Suprapubic skin (tissue), 4 donors: Measurements from ENCODE around the gene TPRN. TPM values are rescaled to one million over a fixed set of nuclear protein-coding genes. Genes with fewer than 3 reads are reported as not detected.
A peak's percentile ranks its signal among the peaks of the same experiment; 100 is the strongest.

Experiments used
- DNase-seq, 2 donors: peaks; one replicate each; pipeline ENCODE4 v3.0.0-alpha.2; 2019; ENCODE audit warnings: low spot score in 2 of 2
- H3K27ac ChIP-seq: fragments of 200-600 bp; sonication (generic); one replicate; pipeline ENCODE4 v1.5.1; 2019
- H3K27me3 ChIP-seq: fragments of 200-600 bp; sonication (generic); one replicate; pipeline ENCODE4 v1.5.1; 2019
- H3K36me3 ChIP-seq: fragments of 200-600 bp; sonication (generic); one replicate; pipeline ENCODE4 v1.5.1; 2019
- H3K4me1 ChIP-seq: fragments of 200-600 bp; sonication (generic); one replicate; pipeline ENCODE4 v1.5.1; 2019
- H3K4me3 ChIP-seq: fragments of 200-600 bp; sonication (generic); one replicate; pipeline ENCODE4 v1.5.1; 2019; ENCODE audit warnings: mild to moderate bottlenecking
- H3K9me3 ChIP-seq: fragments of 200-600 bp; sonication (generic); one replicate; pipeline ENCODE4 v1.5.1; 2019
- CTCF ChIP-seq, 2 donors: fragments of 200-600 bp in 1 of 2; fragments of 450-650 bp in 1 of 2; sonication (generic) in 1 of 2; IDR thresholded peaks; one replicate each; pipeline ENCODE4 v1.5.1; 2016 to 2019; ENCODE audit warnings: antibody characterized with exemption in 2 of 2, mild to moderate bottlenecking in 1 of 2, moderate library complexity in 1 of 2
- EP300 ChIP-seq: sonication (generic); formaldehyde crosslinking; IDR thresholded peaks from one replicate; pipeline ENCODE4 v1.6.1; 2017; ENCODE audit warnings: antibody characterized with exemption
- POLR2A ChIP-seq, 2 donors: fragments of 450-650 bp; IDR thresholded peaks; one replicate each; pipeline ENCODE4 v1.6.1; 2017; ENCODE audit warnings: antibody characterized with exemption in 2 of 2, mild to moderate bottlenecking in 2 of 2, moderate library complexity in 2 of 2
- POLR2AphosphoS5 ChIP-seq, 3 donors: sonication (generic); formaldehyde crosslinking; IDR thresholded peaks; one replicate each; pipeline ENCODE4 v1.6.1; 2017; ENCODE audit warnings: antibody characterized with exemption in 3 of 3
- WGBS: methylation state at CpG from one replicate; pipeline ENCODE4 v1.1.5; 2018; 5-methylcytosine and 5-hydroxymethylcytosine counted together
- total RNA-seq, 4 donors: library from RNA; depleted of rRNA; stranded (reverse); fragments of >200 nt; gene quantifications; one replicate each; pipeline ENCODE4 v1.1.0, GENCODE V29; 2016

The TPRN gene
- total RNA-seq, 4 donors from 2014 or later = 12.6 to 23.6 (median 18.7) TPM

DNA sequence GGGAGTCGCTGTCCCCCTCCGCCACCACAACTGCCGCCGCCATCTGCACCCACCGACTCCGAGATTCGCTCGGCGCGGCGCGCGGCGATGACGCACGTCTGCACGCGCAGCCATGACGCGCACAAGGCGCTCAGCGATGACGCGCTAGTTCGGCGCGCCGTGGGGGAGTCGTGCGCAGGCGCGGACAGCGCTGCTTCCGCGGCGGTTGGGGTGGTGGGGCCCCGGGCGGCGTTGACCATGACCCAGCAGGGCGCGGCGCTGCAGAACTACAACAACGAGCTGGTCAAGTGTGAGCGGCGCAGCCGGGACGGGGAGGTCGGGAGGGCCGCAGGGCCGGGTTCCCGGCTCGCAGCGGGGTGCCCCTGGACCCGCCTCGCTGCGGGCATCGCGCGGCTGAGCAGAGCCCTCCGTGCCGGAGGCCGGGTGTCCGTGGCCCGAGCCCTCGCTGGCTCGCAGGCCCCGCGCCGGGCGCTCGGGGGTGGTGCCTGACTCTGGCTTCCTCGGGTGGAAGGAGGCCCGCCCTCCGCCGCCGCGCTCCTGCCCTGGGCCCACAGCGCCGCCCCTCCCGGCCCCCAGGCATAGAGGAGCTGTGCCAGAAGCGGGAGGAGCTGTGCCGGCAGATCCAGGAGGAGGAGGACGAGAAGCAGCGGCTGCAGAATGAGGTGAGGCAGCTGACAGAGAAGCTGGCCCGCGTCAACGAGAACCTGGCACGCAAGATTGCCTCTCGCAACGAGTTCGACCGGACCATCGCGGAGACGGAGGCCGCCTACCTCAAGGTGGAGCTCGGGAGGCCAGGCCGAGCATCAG lies 11.8 kb downstream of the TPRN start, which contains the start of the genes ANAPC2 and SSNA1:
TSS of gene ANAPC2 (minus strand) at position 71 of the 807 bp plus-strand sequence. CDS start at position 43, 28 bp downstream.
TSS of gene SSNA1 (plus strand) at position 187 of the 807 bp plus-strand sequence. CDS start at position 238, 51 bp downstream.
- peak; percentile 94 to 95 for DNase-seq
- H3K4me1 ChIP-seq = peaks cover 45% of the 10 kb centered on the region
- peak within 1 kb of the TSS; percentile 97 for H3K27ac ChIP-seq
- H3K4me3 ChIP-seq = peak within 1 kb of the TSS; percentile 94
- H3K27me3 ChIP-seq = no peaks in the 10 kb centered on the region
- no peaks in the 10 kb centered on the region for H3K9me3 ChIP-seq
- TF ChIP-seq POLR2AphosphoS5 (IDR thresholded peaks at IDR 0.05) = peak; percentile 92 to 99 (median 99)
- peak in 1 of 2 donors; percentile 42 for TF ChIP-seq CTCF (IDR thresholded peaks at IDR 0.05)
- peak in 1 of 2 donors; percentile 83 for TF ChIP-seq POLR2A (IDR thresholded peaks at IDR 0.05)
- no peak for TF ChIP-seq EP300
- under 1% methylated on average over 31 of the region's 98 CpGs for WGBS
- H3K36me3 ChIP-seq = peaks cover 52% of the 10 kb centered on the region

DNA sequence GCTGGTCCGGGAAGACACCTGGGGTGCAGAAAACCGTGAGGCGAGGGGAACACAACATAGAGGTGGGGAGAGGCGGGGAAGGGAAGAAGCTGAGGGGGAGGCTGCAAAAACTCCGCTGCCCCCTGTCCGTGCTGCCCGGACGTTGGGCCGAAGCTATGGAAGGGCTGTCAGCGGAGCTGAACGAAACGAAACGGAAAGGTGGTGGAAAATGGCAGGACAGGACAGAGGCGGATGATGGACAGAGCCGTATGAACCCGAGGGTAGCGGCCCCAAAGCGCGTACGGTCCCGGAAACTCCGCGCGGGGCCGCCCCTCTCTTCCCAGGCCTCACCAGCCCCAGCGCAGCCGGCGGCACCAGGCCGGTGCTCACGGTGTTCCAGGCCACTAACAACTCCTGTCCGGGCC lies 12.5 kb downstream of the TPRN start:
- Histone ChIP-seq H3K36me3 (peaks cover 58% of the 10 kb centered on the region), H3K27me3 (no peaks in the 10 kb centered on the region), H3K4me3 (peak overlapping the region; percentile 94), H3K4me1 (peaks cover 45% of the 10 kb centered on the region), H3K9me3 (no peaks in the 10 kb centered on the region), H3K27ac (peak overlapping the region; percentile 97)
- no peak for DNase-seq
- WGBS = 0% methylated on average over 17 of the region's 31 CpGs
- TF ChIP-seq POLR2A (IDR thresholded peaks at IDR 0.05) = no peak
- no peak for TF ChIP-seq POLR2AphosphoS5 (IDR thresholded peaks at IDR 0.05)
- no peak for TF ChIP-seq EP300
- no peak for TF ChIP-seq CTCF (IDR thresholded peaks at IDR 0.05)

DNA sequence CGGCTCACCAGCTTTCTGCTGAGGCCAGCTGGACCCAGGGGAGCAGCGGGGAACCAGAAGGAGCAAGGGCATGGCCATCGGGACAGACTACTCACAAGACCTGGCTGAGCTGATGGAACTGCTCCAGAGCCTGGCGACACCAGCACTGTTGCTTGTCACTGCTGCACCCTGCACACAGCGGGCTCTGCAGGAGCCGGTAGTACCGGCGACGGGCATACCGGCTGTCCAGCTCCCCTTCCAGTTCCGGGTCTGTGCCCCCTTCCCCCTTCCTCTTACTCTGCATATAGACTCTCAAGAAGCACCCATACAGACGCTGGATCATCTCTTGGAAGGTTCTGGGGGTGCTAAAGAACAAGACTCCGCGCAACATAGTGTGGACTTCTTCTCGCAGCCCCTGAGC lies 13.2 kb downstream of the TPRN start:
- Histone ChIP-seq H3K9me3 (no peaks in the 10 kb centered on the region), H3K27ac (no peak overlapping the region), H3K4me1 (peaks cover 45% of the 10 kb centered on the region), H3K27me3 (no peaks in the 10 kb centered on the region), H3K36me3 (peaks cover 65% of the 10 kb centered on the region), H3K4me3 (peak overlapping the region; percentile 94)
- WGBS = 76% methylated on average over 5 of the region's 15 CpGs
- no peak for TF ChIP-seq EP300
- no peak for DNase-seq

- H3K9me3 ChIP-seq = no peaks in the 10 kb centered on the region
- H3K27ac ChIP-seq = no peak overlapping the region
- no peak for DNase-seq
- no peak for TF ChIP-seq EP300
- no peak for TF ChIP-seq CTCF (IDR thresholded peaks at IDR 0.05)
- TF ChIP-seq POLR2A (IDR thresholded peaks at IDR 0.05) = no peak
- no peak for TF ChIP-seq POLR2AphosphoS5 (IDR thresholded peaks at IDR 0.05)
- peaks cover 45% of the 10 kb centered on the region for H3K4me1 ChIP-seq
- no peaks in the 10 kb centered on the region for H3K27me3 ChIP-seq
- peaks cover 65% of the 10 kb centered on the region for H3K36me3 ChIP-seq
- WGBS = 83% methylated on average over 5 of the region's 6 CpGs
- no peak overlapping the region for H3K4me3 ChIP-seq
Observed at GRCh38 chr9:137186385-137186784, 14.2 kb downstream of the TPRN start.

- Histone ChIP-seq H3K9me3 (no peaks in the 10 kb centered on the region), H3K36me3 (peaks cover 65% of the 10 kb centered on the region), H3K4me1 (peaks cover 44% of the 10 kb centered on the region), H3K27ac (no peak overlapping the region), H3K27me3 (no peaks in the 10 kb centered on the region), H3K4me3 (no peak overlapping the region)
- WGBS = 96% methylated on average over 14 of the region's 19 CpGs
- TF ChIP-seq EP300 (no peak), POLR2A (IDR thresholded peaks at IDR 0.05) (no peak), CTCF (IDR thresholded peaks at IDR 0.05) (no peak), POLR2AphosphoS5 (IDR thresholded peaks at IDR 0.05) (no peak)
- no peak for DNase-seq
Observed at GRCh38 chr9:137185921-137186320, 14.6 kb downstream of the TPRN start.
